Stimulated activated CD8-positive, alpha-beta memory T cell treated with anti-CD3 and anti-CD28 coated beads, Interleukin-15, amount 100 ng/mL, for 4 hours (primary cell): Measurements from ENCODE around the gene TM2D3.

Experiments
- DNase-seq, 2 donors: peaks; one replicate each; pipeline ENCODE4 v3.0.0-alpha.2; 2020; ENCODE audit warnings: low read depth in 2 of 2

The TM2D3 gene

DNA sequence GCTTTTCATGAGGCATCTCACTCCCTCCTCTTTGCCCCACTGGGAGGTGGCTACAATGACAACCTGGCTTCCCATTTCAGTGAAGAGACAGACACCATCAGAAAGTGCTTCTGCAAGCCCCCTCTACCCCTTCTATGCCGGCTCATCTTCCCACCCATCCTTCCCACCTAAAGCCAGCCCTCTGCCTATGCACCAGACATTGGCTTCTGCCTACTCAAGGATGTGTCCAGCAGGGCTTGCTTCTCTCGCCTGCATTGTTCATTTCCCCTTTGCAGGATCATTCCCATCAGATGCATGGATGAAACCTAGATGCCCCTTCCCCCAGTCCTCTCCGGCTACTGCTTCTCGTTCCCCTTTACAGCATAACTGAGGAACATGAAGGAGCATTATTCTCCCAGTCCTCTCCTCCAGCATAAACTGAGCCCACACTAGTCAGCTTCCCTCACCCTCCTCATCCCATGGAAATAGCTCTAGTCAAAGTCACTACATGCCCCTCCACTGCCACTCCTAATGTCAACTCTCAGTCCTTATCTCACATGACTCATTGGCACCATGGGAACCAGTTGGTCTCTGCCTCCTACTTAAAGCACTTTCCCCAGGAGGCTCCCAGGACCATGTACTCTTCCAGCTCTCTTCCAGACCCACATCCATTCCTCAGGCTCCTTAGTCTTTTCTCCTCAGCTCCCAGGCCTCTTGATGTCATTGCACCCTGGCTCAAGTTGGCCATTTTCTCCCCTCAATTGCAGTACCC, 47.9 kb downstream of the TM2D3 start:
- no peak for DNase-seq

DNA sequence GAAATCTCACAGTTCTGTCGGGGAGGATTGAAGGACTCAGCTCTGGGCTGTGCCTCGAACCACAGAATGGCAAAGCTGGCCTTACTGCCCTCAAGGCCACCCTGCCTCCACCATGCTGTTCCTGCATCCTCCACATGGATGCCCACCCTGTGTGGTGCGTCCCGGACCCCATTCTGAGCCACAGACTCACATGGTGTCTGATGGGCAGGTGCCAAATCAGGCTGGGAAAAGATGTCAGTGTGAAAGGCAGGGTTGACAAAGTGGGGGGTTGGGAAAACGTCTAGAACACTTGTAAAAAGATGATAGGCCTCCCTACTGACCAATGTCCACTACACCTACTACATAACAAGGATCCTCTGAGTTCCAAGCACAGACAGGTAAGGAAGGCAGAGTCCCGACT, 49.4 kb downstream of the TM2D3 start:
- no peak for DNase-seq

DNA sequence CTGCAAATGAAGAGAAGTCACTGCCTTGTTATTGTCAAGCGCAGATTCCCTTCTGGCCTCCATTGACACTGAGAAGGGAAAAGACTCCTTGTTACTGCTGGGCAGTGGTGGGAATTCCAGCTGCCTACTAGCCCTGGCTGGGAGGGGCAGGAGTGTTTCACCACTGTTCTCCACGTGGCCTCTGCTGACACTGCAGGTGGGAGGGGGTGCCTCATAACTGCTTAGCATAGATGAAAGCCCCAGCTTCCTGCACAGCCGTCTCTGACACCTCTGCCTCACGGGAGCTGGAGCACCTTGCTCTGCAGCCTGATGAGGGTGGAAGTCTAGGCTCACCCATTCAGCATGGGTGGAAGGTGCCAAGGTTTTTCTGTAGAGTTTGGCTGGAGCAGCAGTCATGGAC, 52.1 kb downstream of the TM2D3 start:
- no peak for DNase-seq

DNA sequence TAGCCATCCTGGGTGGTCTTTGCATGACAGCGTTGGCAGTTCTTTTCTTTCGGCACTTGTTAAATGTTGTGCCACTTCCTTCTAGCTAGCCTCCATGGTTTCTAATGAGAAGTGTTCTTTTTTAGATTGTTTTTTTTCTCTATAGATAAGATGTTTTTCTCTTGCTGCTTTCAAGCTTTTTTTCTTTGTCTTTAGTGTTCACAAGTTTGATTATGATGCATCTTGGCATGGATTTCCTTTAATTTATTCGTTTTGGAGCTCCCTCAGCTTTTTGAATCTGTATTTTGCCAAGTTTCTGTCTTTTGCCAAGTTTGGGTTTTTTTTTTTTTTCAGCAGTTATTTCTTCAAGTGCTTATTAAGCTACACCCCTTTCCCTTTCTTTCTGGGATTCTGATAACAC, 53.1 kb downstream of the TM2D3 start:
- no peak for DNase-seq

DNA sequence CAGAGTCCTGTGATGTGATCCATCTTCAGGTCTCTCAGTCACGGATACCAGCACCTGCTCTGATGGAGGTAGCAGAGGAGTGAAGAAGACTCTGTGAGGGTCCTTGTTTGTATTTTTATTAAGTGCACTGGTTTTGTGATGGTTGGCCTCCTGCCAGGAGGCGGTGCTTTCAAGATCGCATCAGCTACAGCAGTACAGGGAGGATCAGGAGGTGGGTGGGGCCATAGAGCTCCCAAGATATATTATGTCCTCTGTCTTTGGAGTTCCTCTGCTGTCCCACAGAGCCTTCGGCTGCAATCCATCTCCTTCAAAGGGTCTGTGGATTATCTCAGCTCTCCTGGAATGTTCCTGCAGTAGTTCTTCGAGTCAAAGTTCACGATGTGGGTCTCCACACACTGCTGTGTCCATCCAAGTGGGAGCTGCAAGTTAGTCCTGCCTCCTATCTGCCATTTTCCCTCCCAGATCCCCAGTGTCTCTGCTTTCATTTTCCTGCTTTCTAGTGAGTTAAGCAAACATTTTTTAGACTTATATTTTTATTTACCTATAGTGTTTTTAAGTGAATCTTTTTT, 54.7 kb downstream of the TM2D3 start:
- DNase-seq: no peak

DNA sequence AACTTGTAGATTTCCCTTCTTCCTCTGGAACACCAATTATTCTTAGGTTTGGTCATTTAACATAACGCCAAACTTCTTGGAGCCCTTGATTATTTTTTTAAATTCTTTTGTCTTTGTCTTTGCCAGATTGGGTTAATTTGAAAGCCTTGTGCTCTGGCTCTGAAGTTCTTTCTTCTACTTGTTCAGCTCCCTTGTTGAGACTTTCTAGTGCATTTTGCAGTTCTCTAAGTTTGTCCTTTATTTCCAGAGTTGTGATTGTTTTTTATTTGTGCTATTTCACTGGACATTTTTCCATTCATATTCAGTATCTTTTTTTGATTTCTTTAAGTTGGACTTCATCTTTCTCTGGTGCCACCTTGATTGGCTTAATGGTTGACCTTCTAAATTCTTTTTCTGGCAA, 55.5 kb downstream of the TM2D3 start:
- DNase-seq: no peak
